Measurements from ENCODE around the gene LTA.
"Not testable (repeated sequence)": the region's sequence is repeated elsewhere in the genome, so short reads cannot be mapped to it uniquely, and the experiment has no call there.

LTA gene

GRCh38 chr6:31547727-31548543 lies 24.2 kb upstream of the LTA start:
- H3K36me3 Mint-ChIP-seq (ENCODE audit: low read depth), result peaks cover 31% of the 10 kb centered on the region
- intact Hi-C loops (cut with micrococcal nuclease), result loop anchor here (2.0 to 5.0 kb wide), 2 partner anchors 53 to 284 kb away; no protein-coding TSS in a partner anchor
- H3K27ac Mint-ChIP-seq, result peak overlapping the region; percentile 80
- no peaks in the 10 kb centered on the region for H3K27me3 Mint-ChIP-seq
- peak overlapping the region; percentile 77 for H3K4me3 Mint-ChIP-seq
- H3K4me1 Mint-ChIP-seq (ENCODE audit: low read depth), result peaks cover 34% of the 10 kb centered on the region
- no peaks in the 10 kb centered on the region for H3K9me3 Mint-ChIP-seq

GRCh38 chr6:31548544-31548873 lies 23.6 kb upstream of the LTA start:
- Mint-ChIP-seq H3K9me3 (no peaks in the 10 kb centered on the region), H3K4me3 (peak overlapping the region; percentile 77), H3K27ac (peak overlapping the region; percentile 80), H3K4me1 (ENCODE audit: low read depth) (peaks cover 34% of the 10 kb centered on the region), H3K27me3 (no peaks in the 10 kb centered on the region), H3K36me3 (ENCODE audit: low read depth) (peaks cover 37% of the 10 kb centered on the region)
- intact Hi-C loops (cut with micrococcal nuclease), result loop anchor here (5.0 kb wide), 1 partner anchor 284 kb away; no protein-coding TSS in a partner anchor

GRCh38 chr6:31551371-31551770 lies 20.7 kb upstream of the LTA start:
- intact Hi-C loops (cut with micrococcal nuclease), result loop anchor here (1.0 kb wide), 1 partner anchor 47 kb away; no protein-coding TSS in a partner anchor
- not testable (repeated sequence) for H3K27me3 Mint-ChIP-seq, H3K4me3 Mint-ChIP-seq, H3K9me3 Mint-ChIP-seq
- Mint-ChIP-seq H3K36me3 (ENCODE audit: low read depth) (peaks cover 47% of the 10 kb centered on the region), H3K27ac (peak overlapping the region; percentile 41), H3K4me1 (ENCODE audit: low read depth) (peaks cover 30% of the 10 kb centered on the region)

- Mint-ChIP-seq H3K27ac (no peak overlapping the region), H3K4me3 (no peak overlapping the region)
Observed at GRCh38 chr6:31556307-31556706, 15.8 kb upstream of the LTA start.

GRCh38 chr6:31557443-31558317 lies 14.4 kb upstream of the LTA start:
- intact Hi-C loops (cut with micrococcal nuclease), result no loop called here
- Mint-ChIP-seq H3K27me3 (no peaks in the 10 kb centered on the region), H3K4me3 (peak overlapping the region; percentile 61), H3K4me1 (ENCODE audit: low read depth) (peaks cover 62% of the 10 kb centered on the region), H3K36me3 (ENCODE audit: low read depth) (peaks cover 39% of the 10 kb centered on the region), H3K9me3 (no peaks in the 10 kb centered on the region), H3K27ac (peak overlapping the region; percentile 89)

More at GRCh38 chr6:31556307-31556706, 15.8 kb upstream of the LTA start:
- no peaks in the 10 kb centered on the region for H3K9me3 Mint-ChIP-seq
- H3K27me3 Mint-ChIP-seq, result no peaks in the 10 kb centered on the region
- peaks cover 51% of the 10 kb centered on the region for H3K4me1 Mint-ChIP-seq (ENCODE audit: low read depth)
- intact Hi-C loops (cut with micrococcal nuclease), result no loop called here
- peaks cover 47% of the 10 kb centered on the region for H3K36me3 Mint-ChIP-seq (ENCODE audit: low read depth)

GRCh38 chr6:31558318-31558625 lies 13.8 kb upstream of the LTA start:
- Mint-ChIP-seq H3K4me1 (ENCODE audit: low read depth) (peaks cover 68% of the 10 kb centered on the region), H3K36me3 (ENCODE audit: low read depth) (peaks cover 35% of the 10 kb centered on the region)
- intact Hi-C loops (cut with micrococcal nuclease), result no loop called here

GRCh38 chr6:31558631-31559500 lies 13.2 kb upstream of the LTA start:
- peaks cover 32% of the 10 kb centered on the region for H3K36me3 Mint-ChIP-seq (ENCODE audit: low read depth)
- peak overlapping the region; percentile 89 for H3K27ac Mint-ChIP-seq
- no peaks in the 10 kb centered on the region for H3K27me3 Mint-ChIP-seq
- H3K4me3 Mint-ChIP-seq, result peak overlapping the region; percentile 61
- no peaks in the 10 kb centered on the region for H3K9me3 Mint-ChIP-seq
- intact Hi-C loops (cut with micrococcal nuclease), result no loop called here
- peaks cover 73% of the 10 kb centered on the region for H3K4me1 Mint-ChIP-seq (ENCODE audit: low read depth)

More at GRCh38 chr6:31558318-31558625, 13.8 kb upstream of the LTA start:
- peak overlapping the region; percentile 61 for H3K4me3 Mint-ChIP-seq
- peak overlapping the region; percentile 89 for H3K27ac Mint-ChIP-seq
- H3K27me3 Mint-ChIP-seq, result no peaks in the 10 kb centered on the region
- no peaks in the 10 kb centered on the region for H3K9me3 Mint-ChIP-seq

- Mint-ChIP-seq H3K27ac (peak overlapping the region; percentile 89), H3K27me3 (no peaks in the 10 kb centered on the region), H3K9me3 (no peaks in the 10 kb centered on the region), H3K4me1 (ENCODE audit: low read depth) (peaks cover 76% of the 10 kb centered on the region), H3K36me3 (ENCODE audit: low read depth) (peaks cover 25% of the 10 kb centered on the region), H3K4me3 (peak overlapping the region; percentile 61)
- intact Hi-C loops (cut with micrococcal nuclease), result no loop called here
Observed at GRCh38 chr6:31559606-31559957, 12.5 kb upstream of the LTA start.

GRCh38 chr6:31559958-31560696 lies 12.0 kb upstream of the LTA start:
- Mint-ChIP-seq H3K27ac (peak overlapping the region; percentile 89), H3K9me3 (no peaks in the 10 kb centered on the region), H3K4me3 (peak overlapping the region; percentile 61), H3K27me3 (no peaks in the 10 kb centered on the region), H3K4me1 (ENCODE audit: low read depth) (peaks cover 76% of the 10 kb centered on the region), H3K36me3 (ENCODE audit: low read depth) (peaks cover 23% of the 10 kb centered on the region)
- intact Hi-C loops (cut with micrococcal nuclease), result no loop called here

- Mint-ChIP-seq H3K9me3 (no peaks in the 10 kb centered on the region), H3K36me3 (ENCODE audit: low read depth) (peaks cover 23% of the 10 kb centered on the region), H3K27ac (peak overlapping the region; percentile 89)
Observed at GRCh38 chr6:31560697-31561058, 11.4 kb upstream of the LTA start.

GRCh38 chr6:31567531-31568370 lies 4.3 kb upstream of the LTA start:
- H3K27ac Mint-ChIP-seq, result peak overlapping the region; percentile 71
- no peaks in the 10 kb centered on the region for H3K36me3 Mint-ChIP-seq (ENCODE audit: low read depth)
- H3K9me3 Mint-ChIP-seq, result no peaks in the 10 kb centered on the region
- intact Hi-C loops (cut with micrococcal nuclease), result no loop called here
- H3K4me3 Mint-ChIP-seq, result no peak overlapping the region
- peaks cover 47% of the 10 kb centered on the region for H3K4me1 Mint-ChIP-seq (ENCODE audit: low read depth)
- no peaks in the 10 kb centered on the region for H3K27me3 Mint-ChIP-seq

More at GRCh38 chr6:31560697-31561058, 11.4 kb upstream of the LTA start:
- H3K4me1 Mint-ChIP-seq (ENCODE audit: low read depth), result peaks cover 76% of the 10 kb centered on the region
- intact Hi-C loops (cut with micrococcal nuclease), result no loop called here
- H3K4me3 Mint-ChIP-seq, result peak overlapping the region; percentile 13
- no peaks in the 10 kb centered on the region for H3K27me3 Mint-ChIP-seq

- H3K4me3 Mint-ChIP-seq, result no peak overlapping the region
- H3K27ac Mint-ChIP-seq, result peak overlapping the region; percentile 71
- intact Hi-C loops (cut with micrococcal nuclease), result no loop called here
- H3K4me1 Mint-ChIP-seq (ENCODE audit: low read depth), result peaks cover 46% of the 10 kb centered on the region
- H3K9me3 Mint-ChIP-seq, result no peaks in the 10 kb centered on the region
- H3K27me3 Mint-ChIP-seq, result peaks cover 3% of the 10 kb centered on the region
- H3K36me3 Mint-ChIP-seq (ENCODE audit: low read depth), result no peaks in the 10 kb centered on the region
Observed at GRCh38 chr6:31568537-31568961, 3.5 kb upstream of the LTA start.

Data from dendritic cell treated with granulocyte-macrophage colony-stimulating factor and Interleukin-4, amounts not matched to agents 40 ng/mL and 50 ng/mL, for 4 days (primary cell).